ENCODE measurements around the gene PRKCQ.

DNA sequence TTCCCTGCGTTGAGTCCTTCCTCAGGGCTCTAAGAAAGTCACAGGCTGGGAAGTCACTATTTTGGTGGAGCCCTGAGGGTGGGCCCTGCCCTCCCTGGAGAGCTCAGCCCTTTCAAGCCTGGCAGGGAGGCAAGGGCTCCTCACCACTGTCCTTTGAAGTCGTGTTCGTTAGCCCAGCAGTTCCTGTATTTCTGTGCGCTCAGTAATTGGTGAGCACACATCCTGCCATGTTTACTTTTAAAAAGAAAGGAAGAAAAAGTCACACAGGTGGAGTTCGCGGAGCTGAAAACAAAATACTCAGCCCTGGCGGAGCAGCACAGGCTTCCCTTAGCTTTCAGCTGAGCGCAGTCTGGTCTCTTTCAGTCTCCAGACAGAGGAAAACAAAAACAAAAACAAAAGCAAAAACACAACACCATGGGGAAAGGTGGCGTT is 37.1 kb downstream of the PRKCQ start:
- TF ChIP-seq, protein P1, sequence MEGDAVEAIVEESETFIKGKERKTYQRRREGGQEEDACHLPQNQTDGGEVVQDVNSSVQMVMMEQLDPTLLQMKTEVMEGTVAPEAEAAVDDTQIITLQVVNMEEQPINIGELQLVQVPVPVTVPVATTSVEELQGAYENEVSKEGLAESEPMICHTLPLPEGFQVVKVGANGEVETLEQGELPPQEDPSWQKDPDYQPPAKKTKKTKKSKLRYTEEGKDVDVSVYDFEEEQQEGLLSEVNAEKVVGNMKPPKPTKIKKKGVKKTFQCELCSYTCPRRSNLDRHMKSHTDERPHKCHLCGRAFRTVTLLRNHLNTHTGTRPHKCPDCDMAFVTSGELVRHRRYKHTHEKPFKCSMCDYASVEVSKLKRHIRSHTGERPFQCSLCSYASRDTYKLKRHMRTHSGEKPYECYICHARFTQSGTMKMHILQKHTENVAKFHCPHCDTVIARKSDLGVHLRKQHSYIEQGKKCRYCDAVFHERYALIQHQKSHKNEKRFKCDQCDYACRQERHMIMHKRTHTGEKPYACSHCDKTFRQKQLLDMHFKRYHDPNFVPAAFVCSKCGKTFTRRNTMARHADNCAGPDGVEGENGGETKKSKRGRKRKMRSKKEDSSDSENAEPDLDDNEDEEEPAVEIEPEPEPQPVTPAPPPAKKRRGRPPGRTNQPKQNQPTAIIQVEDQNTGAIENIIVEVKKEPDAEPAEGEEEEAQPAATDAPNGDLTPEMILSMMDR (IDR thresholded peaks at IDR 0.05; ENCODE audit: low read depth, low read length, missing input control) = no peak
- TF ChIP-seq TAF1 (conservative IDR thresholded peaks at IDR 0.05) (no peak), YY1 (IDR thresholded peaks at IDR 0.05) (no peak), JUND (IDR thresholded peaks at IDR 0.05) (no peak), GABPA (IDR thresholded peaks at IDR 0.05 in 1 of 2, conservative IDR thresholded peaks at IDR 0.05 in 1 of 2) (no peak), RAD21 (IDR thresholded peaks at IDR 0.05) (no peak), SP1 (IDR thresholded peaks at IDR 0.05) (no peak), HNF4G (IDR thresholded peaks at IDR 0.05) (no peak)
- TF ChIP-seq, protein P2, sequence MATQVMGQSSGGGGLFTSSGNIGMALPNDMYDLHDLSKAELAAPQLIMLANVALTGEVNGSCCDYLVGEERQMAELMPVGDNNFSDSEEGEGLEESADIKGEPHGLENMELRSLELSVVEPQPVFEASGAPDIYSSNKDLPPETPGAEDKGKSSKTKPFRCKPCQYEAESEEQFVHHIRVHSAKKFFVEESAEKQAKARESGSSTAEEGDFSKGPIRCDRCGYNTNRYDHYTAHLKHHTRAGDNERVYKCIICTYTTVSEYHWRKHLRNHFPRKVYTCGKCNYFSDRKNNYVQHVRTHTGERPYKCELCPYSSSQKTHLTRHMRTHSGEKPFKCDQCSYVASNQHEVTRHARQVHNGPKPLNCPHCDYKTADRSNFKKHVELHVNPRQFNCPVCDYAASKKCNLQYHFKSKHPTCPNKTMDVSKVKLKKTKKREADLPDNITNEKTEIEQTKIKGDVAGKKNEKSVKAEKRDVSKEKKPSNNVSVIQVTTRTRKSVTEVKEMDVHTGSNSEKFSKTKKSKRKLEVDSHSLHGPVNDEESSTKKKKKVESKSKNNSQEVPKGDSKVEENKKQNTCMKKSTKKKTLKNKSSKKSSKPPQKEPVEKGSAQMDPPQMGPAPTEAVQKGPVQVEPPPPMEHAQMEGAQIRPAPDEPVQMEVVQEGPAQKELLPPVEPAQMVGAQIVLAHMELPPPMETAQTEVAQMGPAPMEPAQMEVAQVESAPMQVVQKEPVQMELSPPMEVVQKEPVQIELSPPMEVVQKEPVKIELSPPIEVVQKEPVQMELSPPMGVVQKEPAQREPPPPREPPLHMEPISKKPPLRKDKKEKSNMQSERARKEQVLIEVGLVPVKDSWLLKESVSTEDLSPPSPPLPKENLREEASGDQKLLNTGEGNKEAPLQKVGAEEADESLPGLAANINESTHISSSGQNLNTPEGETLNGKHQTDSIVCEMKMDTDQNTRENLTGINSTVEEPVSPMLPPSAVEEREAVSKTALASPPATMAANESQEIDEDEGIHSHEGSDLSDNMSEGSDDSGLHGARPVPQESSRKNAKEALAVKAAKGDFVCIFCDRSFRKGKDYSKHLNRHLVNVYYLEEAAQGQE (IDR thresholded peaks at IDR 0.05) = no peak
- TF ChIP-seq, protein P3, sequence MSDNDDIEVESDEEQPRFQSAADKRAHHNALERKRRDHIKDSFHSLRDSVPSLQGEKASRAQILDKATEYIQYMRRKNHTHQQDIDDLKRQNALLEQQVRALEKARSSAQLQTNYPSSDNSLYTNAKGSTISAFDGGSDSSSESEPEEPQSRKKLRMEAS (IDR thresholded peaks at IDR 0.05) = no peak
- TF ChIP-seq, protein P4, sequence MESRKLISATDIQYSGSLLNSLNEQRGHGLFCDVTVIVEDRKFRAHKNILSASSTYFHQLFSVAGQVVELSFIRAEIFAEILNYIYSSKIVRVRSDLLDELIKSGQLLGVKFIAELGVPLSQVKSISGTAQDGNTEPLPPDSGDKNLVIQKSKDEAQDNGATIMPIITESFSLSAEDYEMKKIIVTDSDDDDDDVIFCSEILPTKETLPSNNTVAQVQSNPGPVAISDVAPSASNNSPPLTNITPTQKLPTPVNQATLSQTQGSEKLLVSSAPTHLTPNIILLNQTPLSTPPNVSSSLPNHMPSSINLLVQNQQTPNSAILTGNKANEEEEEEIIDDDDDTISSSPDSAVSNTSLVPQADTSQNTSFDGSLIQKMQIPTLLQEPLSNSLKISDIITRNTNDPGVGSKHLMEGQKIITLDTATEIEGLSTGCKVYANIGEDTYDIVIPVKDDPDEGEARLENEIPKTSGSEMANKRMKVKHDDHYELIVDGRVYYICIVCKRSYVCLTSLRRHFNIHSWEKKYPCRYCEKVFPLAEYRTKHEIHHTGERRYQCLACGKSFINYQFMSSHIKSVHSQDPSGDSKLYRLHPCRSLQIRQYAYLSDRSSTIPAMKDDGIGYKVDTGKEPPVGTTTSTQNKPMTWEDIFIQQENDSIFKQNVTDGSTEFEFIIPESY (IDR thresholded peaks at IDR 0.05) = no peak

Data from liver (tissue), 3 donors.